ENCODE data around the gene RGS11. TPM values are rescaled to one million over a fixed set of nuclear protein-coding genes. Genes with fewer than 3 reads are reported as not detected.

The RGS11 gene
- total and polyA plus RNA-seq, 2 experiments from 2014 or later = 0.74 to 1.8 TPM

- no peaks in the 10 kb centered on the region; the same call in 2 of the 3 replicates for H3K36me3 Mint-ChIP-seq (ENCODE audit: low read depth)
- H3K36me3 ChIP-seq (ENCODE audit: insufficient read depth) = no peaks in the 10 kb centered on the region
- no peak overlapping the region for H3K27ac ChIP-seq (ENCODE audit: low read depth)
- no peaks in the 10 kb centered on the region for H3K79me2 ChIP-seq (replicated peaks; ENCODE audit: insufficient read depth)
- no peaks in the 10 kb centered on the region for H4K20me1 ChIP-seq (replicated peaks; ENCODE audit: insufficient read depth)
- TF ChIP-seq REST (IDR thresholded peaks at IDR 0.05; ENCODE audit: unreplicated experiment) (no peak), EZH2phosphoT487 (IDR thresholded peaks at IDR 0.05; ENCODE audit: unreplicated experiment) (no peak), POLR2AphosphoS5 (IDR thresholded peaks at IDR 0.05; ENCODE audit: low read depth) (no peak), STAT1 (IDR thresholded peaks at IDR 0.05; ENCODE audit: unreplicated experiment) (no peak)
- TF ChIP-seq, protein P1, sequence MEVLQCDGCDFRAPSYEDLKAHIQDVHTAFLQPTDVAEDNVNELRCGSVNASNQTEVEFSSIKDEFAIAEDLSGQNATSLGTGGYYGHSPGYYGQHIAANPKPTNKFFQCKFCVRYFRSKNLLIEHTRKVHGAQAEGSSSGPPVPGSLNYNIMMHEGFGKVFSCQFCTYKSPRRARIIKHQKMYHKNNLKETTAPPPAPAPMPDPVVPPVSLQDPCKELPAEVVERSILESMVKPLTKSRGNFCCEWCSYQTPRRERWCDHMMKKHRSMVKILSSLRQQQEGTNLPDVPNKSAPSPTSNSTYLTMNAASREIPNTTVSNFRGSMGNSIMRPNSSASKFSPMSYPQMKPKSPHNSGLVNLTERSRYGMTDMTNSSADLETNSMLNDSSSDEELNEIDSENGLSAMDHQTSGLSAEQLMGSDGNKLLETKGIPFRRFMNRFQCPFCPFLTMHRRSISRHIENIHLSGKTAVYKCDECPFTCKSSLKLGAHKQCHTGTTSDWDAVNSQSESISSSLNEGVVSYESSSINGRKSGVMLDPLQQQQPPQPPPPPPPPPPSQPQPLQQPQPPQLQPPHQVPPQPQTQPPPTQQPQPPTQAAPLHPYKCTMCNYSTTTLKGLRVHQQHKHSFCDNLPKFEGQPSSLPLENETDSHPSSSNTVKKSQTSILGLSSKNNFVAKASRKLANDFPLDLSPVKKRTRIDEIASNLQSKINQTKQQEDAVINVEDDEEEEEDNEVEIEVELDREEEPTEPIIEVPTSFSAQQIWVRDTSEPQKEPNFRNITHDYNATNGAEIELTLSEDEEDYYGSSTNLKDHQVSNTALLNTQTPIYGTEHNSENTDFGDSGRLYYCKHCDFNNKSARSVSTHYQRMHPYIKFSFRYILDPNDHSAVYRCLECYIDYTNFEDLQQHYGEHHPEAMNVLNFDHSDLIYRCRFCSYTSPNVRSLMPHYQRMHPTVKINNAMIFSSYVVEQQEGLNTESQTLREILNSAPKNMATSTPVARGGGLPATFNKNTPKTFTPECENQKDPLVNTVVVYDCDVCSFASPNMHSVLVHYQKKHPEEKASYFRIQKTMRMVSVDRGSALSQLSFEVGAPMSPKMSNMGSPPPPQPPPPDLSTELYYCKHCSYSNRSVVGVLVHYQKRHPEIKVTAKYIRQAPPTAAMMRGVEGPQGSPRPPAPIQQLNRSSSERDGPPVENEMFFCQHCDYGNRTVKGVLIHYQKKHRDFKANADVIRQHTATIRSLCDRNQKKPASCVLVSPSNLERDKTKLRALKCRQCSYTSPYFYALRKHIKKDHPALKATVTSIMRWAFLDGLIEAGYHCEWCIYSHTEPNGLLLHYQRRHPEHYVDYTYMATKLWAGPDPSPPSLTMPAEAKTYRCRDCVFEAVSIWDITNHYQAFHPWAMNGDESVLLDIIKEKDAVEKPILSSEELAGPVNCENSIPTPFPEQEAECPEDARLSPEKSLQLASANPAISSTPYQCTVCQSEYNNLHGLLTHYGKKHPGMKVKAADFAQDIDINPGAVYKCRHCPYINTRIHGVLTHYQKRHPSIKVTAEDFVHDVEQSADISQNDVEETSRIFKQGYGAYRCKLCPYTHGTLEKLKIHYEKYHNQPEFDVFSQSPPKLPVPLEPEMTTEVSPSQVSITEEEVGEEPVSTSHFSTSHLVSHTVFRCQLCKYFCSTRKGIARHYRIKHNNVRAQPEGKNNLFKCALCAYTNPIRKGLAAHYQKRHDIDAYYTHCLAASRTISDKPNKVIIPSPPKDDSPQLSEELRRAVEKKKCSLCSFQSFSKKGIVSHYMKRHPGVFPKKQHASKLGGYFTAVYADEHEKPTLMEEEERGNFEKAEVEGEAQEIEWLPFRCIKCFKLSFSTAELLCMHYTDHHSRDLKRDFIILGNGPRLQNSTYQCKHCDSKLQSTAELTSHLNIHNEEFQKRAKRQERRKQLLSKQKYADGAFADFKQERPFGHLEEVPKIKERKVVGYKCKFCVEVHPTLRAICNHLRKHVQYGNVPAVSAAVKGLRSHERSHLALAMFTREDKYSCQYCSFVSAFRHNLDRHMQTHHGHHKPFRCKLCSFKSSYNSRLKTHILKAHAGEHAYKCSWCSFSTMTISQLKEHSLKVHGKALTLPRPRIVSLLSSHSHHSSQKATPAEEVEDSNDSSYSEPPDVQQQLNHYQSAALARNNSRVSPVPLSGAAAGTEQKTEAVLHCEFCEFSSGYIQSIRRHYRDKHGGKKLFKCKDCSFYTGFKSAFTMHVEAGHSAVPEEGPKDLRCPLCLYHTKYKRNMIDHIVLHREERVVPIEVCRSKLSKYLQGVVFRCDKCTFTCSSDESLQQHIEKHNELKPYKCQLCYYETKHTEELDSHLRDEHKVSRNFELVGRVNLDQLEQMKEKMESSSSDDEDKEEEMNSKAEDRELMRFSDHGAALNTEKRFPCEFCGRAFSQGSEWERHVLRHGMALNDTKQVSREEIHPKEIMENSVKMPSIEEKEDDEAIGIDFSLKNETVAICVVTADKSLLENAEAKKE (CRISPR knock-in tag; IDR thresholded peaks at IDR 0.05) = no peak
- H3K4me1 Mint-ChIP-seq = no peaks in the 10 kb centered on the region
- ATAC-seq = no peak
- no peak overlapping the region for H3K27ac Mint-ChIP-seq
- no peak overlapping the region for H2AFZ ChIP-seq
- no peak overlapping the region for H3K4me3 Mint-ChIP-seq
- H3K9me2 ChIP-seq (ENCODE audit: insufficient read depth) = no peaks in the 10 kb centered on the region
- peaks cover 13% of the 10 kb centered on the region for H3K27me3 ChIP-seq (ENCODE audit: insufficient read depth)
- H3F3A ChIP-seq (replicated peaks; ENCODE audit: low read depth) = 0 out of 2 replicates have a peak, but pooled peaks cover 3% of the 10 kb centered on the region
- H3K4me2 ChIP-seq = no peak overlapping the region
- H3K9me3 Mint-ChIP-seq = no peaks in the 10 kb centered on the region; the same call in 2 of the 3 replicates
- H3K4me1 ChIP-seq (ENCODE audit: insufficient read depth) = no peaks in the 10 kb centered on the region
- no peak for DNase-seq (ENCODE audit: low spot score)
- peaks cover 21% of the 10 kb centered on the region for H3K27me3 Mint-ChIP-seq (ENCODE audit: insufficient read depth, low read depth, poor library complexity)
- H3K4me3 ChIP-seq = no peak overlapping the region
These were observed 5.1 kb downstream of the RGS11 start for GRCh38 chr16:270381-271255.
